BE2C (cell line): ENCODE data around the gene H2BK1.

ENCODE experiments used
- DNase-seq: peaks from one replicate; pipeline ENCODE4 v3.0.0-alpha.2; 2020
- H3K27me3 ChIP-seq: fragments of 250-450 bp; sonication (Bioruptor Pico); 2 replicates; pipeline ENCODE4 v1.5.1; 2020; ENCODE audit warnings: mild to moderate bottlenecking
- H3K36me3 ChIP-seq: fragments of 250-450 bp; sonication (Bioruptor Pico); 2 replicates; pipeline ENCODE4 v1.5.1; 2020; ENCODE audit warnings: mild to moderate bottlenecking
- H3K4me1 ChIP-seq: fragments of 250-450 bp; sonication (Bioruptor Pico); 2 replicates; pipeline ENCODE4 v1.5.1; 2020
- H3K4me3 ChIP-seq: 2 replicates; pipeline ENCODE4 v1.5.1; 2011; ENCODE audit warnings: low read depth, low read length
- H3K9me3 ChIP-seq: fragments of 250-450 bp; sonication (Bioruptor Pico); 2 replicates; pipeline ENCODE4 v1.5.1; 2020
- TF ChIP-seq, protein P1 (sequence below): IDR thresholded peaks from 2 replicates; pipeline ENCODE4 v1.5.1; 2012; ENCODE audit warnings: mild to moderate bottlenecking, low read depth, low read length

Gene H2BK1

DNA sequence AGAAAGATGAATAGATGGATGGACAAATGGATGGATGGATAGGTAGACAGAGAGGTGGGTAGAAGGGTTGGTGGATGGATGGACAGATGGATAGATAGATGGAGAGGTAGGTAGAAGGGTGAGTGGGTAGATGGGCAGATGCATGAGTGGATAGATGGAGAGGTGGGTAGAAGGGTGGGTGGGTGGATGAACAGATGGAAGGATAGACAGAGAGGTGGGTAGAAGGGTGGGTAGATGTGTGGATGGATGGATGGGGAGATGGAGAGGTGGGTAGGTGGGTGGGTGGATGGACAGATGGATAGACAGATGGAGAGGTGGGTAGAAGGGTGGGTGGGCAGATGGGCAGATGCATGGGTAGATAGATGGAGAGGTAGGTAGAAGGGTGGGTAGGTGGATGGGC is 12.4 kb downstream of the H2BK1 start:
- H3K36me3 ChIP-seq: no peaks in the 10 kb centered on the region
- TF ChIP-seq, protein P1, sequence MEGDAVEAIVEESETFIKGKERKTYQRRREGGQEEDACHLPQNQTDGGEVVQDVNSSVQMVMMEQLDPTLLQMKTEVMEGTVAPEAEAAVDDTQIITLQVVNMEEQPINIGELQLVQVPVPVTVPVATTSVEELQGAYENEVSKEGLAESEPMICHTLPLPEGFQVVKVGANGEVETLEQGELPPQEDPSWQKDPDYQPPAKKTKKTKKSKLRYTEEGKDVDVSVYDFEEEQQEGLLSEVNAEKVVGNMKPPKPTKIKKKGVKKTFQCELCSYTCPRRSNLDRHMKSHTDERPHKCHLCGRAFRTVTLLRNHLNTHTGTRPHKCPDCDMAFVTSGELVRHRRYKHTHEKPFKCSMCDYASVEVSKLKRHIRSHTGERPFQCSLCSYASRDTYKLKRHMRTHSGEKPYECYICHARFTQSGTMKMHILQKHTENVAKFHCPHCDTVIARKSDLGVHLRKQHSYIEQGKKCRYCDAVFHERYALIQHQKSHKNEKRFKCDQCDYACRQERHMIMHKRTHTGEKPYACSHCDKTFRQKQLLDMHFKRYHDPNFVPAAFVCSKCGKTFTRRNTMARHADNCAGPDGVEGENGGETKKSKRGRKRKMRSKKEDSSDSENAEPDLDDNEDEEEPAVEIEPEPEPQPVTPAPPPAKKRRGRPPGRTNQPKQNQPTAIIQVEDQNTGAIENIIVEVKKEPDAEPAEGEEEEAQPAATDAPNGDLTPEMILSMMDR: no peak
- H3K9me3 ChIP-seq: no peaks in the 10 kb centered on the region
- no peak overlapping the region for H3K4me3 ChIP-seq
- DNase-seq: no peak
- peaks cover 10% of the 10 kb centered on the region for H3K27me3 ChIP-seq
- H3K4me1 ChIP-seq: no peaks in the 10 kb centered on the region; the same call in 1 of the 2 replicates

DNA sequence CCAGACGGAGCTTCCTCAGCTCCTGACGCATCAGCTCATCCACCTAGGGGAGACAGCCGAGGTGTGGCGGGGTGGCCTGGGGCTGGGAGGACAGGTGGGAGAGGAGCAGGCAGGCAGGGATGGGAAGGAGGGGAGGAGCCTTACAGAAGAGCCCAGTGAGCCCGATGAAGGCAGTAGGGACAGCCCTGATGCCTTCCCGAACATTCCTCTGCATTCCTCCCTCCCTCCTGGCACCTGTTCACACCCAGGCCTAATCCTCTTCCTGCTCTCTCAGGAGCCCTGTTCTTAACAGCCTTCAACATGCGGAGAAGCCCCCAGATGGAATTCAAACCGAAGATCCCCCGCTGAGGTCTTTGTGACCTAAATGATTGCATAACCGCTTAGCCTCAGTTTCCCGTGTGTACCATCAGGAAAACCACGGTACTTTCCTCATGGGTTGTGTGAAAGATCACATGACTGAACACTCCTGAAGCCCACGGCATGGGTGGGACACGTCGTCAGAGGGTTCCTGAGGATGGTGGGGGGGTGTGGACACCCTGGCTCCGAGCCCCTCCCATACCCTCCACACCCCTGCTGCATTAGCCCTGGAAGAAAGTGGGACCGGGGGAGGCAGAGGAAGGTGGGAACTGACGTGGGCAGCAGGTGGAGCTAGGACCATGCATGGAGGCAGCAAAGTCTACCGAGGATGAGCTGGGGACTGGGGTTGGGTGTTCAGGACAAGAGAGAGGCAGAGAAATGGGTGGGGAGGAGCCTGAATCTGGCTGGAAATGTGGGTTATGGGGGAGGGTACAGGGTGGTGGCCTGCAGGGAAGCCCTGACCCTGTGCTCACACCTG is 14.5 kb downstream of the H2BK1 start:
- H3K9me3 ChIP-seq: no peaks in the 10 kb centered on the region
- peaks cover 10% of the 10 kb centered on the region for H3K27me3 ChIP-seq
- H3K4me1 ChIP-seq: no peaks in the 10 kb centered on the region; the same call in 1 of the 2 replicates
- no peak overlapping the region for H3K4me3 ChIP-seq
- TF ChIP-seq, protein P1: no peak
- DNase-seq: no peak
- H3K36me3 ChIP-seq: no peaks in the 10 kb centered on the region

DNA sequence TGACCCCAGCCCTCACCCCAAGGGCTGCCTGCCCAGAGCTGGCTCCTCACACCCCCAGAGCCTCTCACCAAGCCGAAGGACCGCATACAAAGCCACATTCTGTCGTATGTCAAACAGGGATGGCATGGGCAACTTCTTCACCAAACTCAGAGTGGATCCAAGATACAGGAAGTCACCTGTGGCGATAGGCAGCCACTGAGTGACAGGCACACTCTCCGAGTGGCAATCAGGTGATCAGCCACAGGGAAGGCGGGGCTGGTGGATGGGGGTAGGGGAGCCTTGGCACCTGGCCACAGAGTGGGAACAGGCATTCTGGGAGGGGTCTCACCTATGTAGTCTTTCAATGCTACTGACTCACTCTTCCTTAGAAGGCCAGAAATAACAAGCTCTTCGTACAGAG is 16.1 kb downstream of the H2BK1 start:
- Histone ChIP-seq H3K4me3 (no peak overlapping the region), H3K4me1 (no peaks in the 10 kb centered on the region), H3K27me3 (peaks cover 10% of the 10 kb centered on the region), H3K36me3 (no peaks in the 10 kb centered on the region), H3K9me3 (no peaks in the 10 kb centered on the region)
- no peak for DNase-seq
- TF ChIP-seq, protein P1: no peak

- Histone ChIP-seq H3K9me3 (no peaks in the 10 kb centered on the region), H3K36me3 (no peaks in the 10 kb centered on the region), H3K4me3 (no peak overlapping the region), H3K27me3 (peaks cover 10% of the 10 kb centered on the region), H3K4me1 (no peaks in the 10 kb centered on the region)
- DNase-seq: no peak
- TF ChIP-seq, protein P1: no peak
Observed at GRCh38 chr7:151193203-151193978, 16.9 kb downstream of the H2BK1 start.

DNA sequence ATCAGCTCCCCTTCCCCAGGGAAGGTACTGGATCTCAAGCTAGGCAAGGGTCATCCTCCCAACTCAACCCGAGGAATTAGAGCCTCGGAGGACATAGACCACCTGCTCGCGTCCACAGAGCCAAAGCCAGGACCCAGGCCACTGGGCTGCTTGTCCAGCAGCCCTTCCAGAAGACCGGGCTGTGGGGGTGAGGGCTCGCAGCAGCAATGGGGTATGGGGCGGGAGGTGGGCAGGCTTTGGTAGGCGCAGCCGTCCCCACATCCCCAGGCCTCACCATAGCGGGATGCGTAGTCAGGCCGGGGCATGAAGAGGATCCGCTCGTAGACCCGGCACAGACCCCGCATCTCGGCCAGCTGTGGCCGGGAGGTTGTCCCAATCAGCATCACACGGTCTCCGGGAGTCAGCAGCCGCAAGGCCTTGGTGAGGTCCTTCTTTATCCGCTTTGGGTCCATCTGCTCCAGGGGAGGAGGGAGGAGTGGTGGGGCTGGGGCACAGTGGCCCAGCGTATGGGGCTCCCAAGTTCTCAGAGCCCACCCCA is 18.2 kb downstream of the H2BK1 start:
- no peak for DNase-seq
- Histone ChIP-seq H3K4me3 (no peak overlapping the region), H3K36me3 (no peaks in the 10 kb centered on the region), H3K4me1 (no peaks in the 10 kb centered on the region), H3K27me3 (peaks cover 10% of the 10 kb centered on the region), H3K9me3 (no peaks in the 10 kb centered on the region)
- TF ChIP-seq, protein P1: no peak
